ENCODE data around the gene NR6A1.

The NR6A1 gene

DNA sequence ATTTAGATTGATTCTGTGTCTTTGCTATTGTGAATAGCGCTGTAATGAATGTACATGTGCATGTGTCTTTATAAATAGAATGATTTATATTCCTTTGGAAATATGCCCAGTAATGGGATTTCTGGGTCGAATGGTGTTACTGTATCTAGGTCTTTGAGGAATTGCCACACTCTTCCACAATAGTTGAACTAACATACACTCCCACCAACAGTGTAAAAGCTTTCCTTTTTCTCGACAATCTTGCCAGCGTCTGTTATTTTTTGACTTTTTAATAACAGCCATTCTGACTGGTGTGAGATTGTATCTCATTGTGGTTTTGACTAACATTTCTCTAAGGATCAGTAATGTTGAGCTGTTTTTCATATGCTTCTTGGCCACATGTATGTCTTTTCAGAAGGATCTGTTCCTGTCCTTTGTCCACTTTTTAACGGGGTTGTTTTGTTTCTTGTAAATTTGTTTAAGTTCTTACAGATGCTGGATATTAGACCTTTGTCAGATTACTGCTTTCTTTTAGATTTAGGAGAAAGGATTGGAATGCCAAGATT is 139.0 kb downstream of the NR6A1 start:
- POLR2A ChIA-PET, result interaction anchor here (1.0 kb wide), 1 partner anchor 27 kb away, joined by 3 read pairs; no protein-coding TSS in a partner anchor
- CTCF ChIA-PET, result interaction anchor here (0.8 to 18.6 kb wide), 5 partner anchors 10 to 80 kb away, joined by 3 to 123 read pairs (median 3); no protein-coding TSS in a partner anchor
- no peak for DNase-seq (ENCODE audit: extremely low spot score)
- TF ChIP-seq, protein P1, sequence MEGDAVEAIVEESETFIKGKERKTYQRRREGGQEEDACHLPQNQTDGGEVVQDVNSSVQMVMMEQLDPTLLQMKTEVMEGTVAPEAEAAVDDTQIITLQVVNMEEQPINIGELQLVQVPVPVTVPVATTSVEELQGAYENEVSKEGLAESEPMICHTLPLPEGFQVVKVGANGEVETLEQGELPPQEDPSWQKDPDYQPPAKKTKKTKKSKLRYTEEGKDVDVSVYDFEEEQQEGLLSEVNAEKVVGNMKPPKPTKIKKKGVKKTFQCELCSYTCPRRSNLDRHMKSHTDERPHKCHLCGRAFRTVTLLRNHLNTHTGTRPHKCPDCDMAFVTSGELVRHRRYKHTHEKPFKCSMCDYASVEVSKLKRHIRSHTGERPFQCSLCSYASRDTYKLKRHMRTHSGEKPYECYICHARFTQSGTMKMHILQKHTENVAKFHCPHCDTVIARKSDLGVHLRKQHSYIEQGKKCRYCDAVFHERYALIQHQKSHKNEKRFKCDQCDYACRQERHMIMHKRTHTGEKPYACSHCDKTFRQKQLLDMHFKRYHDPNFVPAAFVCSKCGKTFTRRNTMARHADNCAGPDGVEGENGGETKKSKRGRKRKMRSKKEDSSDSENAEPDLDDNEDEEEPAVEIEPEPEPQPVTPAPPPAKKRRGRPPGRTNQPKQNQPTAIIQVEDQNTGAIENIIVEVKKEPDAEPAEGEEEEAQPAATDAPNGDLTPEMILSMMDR (IDR thresholded peaks at IDR 0.05; ENCODE audit: control extremely low read depth, extremely low read depth, low read depth, missing control alignments), result no peak

DNA sequence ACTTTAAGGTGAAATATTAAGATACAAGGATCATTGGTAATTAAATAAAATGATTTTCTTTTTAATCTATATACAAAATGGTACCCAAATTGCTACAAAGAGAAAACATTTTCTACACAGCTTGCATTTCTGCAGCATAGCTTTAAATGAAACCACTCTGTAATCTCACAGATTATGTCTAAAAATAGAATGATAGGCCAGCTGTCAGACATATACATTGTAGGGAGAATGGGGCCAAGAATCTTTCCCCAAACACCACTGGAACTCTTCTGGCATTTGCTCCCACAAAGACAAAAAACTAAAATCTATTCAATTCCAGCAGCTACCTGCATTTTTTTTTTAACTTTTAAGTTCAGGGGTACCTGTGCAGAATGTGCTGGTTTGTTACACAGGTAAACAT is 139.8 kb downstream of the NR6A1 start:
- ChIA-PET CTCF (interaction anchor here (0.8 to 18.6 kb wide), 4 partner anchors 15 to 80 kb away, joined by 3 to 123 read pairs (median 3); no protein-coding TSS in a partner anchor), POLR2A (interaction anchor here (1.0 kb wide), 1 partner anchor 28 kb away, joined by 3 read pairs; no protein-coding TSS in a partner anchor)
- no peak for DNase-seq (ENCODE audit: extremely low spot score)
- TF ChIP-seq, protein P1 (IDR thresholded peaks at IDR 0.05; ENCODE audit: control extremely low read depth, extremely low read depth, low read depth, missing control alignments), result no peak

DNA sequence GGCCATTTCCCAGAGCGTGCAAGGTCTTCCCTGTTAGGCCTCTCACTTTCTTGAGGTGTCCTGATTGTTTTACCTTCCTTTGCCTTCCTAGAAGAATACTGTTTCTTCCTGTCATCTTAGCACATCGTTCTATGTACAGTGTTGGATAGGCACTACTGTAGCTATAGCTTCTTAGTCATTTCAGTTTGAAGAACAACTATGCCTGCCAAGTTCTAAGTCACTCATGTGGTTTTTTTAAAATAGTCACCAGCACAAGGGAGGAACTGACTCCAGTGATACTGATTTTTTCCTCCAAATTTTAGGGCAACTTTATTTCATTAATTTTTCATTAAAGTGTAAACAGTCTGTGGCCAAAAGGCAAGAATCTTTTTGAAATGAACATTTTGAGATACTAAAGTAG is 141.5 kb downstream of the NR6A1 start:
- TF ChIP-seq, protein P1 (IDR thresholded peaks at IDR 0.05; ENCODE audit: control extremely low read depth, extremely low read depth, low read depth, missing control alignments), result no peak
- ChIA-PET POLR2A (no interaction called here), CTCF (interaction anchor here (0.7 to 18.6 kb wide), 4 partner anchors 12 to 222 kb away, joined by 3 to 123 read pairs (median 8); no protein-coding TSS in a partner anchor)
- no peak for DNase-seq (ENCODE audit: extremely low spot score)

DNA sequence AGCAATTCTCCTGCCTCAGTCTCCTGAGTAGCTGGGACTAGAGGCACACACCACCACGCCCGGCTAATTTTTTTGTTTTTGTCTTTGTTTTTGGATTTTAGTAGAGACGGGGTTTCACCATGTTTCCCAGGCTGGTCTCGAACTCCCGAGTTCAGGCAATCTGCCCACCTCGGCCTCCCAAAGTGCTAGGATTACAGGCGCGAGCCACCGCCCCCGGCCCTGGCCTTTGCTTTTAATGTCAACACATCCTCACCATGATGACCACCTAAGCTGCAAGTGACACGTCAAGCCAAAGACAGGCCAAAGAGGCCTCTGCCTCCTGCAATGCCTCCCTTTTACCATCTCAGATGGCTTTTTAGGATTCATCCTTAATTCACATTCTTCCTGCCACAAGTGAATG is 142.4 kb downstream of the NR6A1 start:
- DNase-seq (ENCODE audit: extremely low spot score), result no peak
- ChIA-PET POLR2A (no interaction called here), CTCF (interaction anchor here (0.7 to 18.6 kb wide), 4 partner anchors 13 to 223 kb away, joined by 3 to 123 read pairs (median 8); no protein-coding TSS in a partner anchor)
- TF ChIP-seq, protein P1 (IDR thresholded peaks at IDR 0.05; ENCODE audit: control extremely low read depth, extremely low read depth, low read depth, missing control alignments), result no peak

DNA sequence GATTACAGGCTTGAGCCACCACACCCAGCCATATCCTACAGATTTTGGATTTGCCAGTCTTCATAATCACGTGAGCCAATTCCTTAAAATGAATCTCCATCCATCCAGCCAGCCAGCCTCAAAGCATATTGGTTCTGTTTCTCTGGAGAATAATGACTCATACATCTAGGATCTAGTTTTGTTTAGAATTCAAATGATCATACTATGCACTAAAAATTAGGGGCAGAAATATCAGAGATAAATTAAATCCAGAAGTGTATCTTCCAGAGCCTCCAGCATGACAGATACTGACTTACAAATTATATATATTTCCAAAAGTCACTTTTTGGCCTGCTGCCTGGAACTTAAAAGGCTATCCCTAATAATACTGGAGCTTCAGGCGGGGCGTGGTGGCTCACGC is 144.8 kb downstream of the NR6A1 start:
- DNase-seq (ENCODE audit: extremely low spot score), result no peak
- ChIA-PET POLR2A (no interaction called here), CTCF (interaction anchor here (1.1 to 18.6 kb wide), 3 partner anchors 11 to 139 kb away, joined by 3 to 123 read pairs (median 6); no protein-coding TSS in a partner anchor)

DNA sequence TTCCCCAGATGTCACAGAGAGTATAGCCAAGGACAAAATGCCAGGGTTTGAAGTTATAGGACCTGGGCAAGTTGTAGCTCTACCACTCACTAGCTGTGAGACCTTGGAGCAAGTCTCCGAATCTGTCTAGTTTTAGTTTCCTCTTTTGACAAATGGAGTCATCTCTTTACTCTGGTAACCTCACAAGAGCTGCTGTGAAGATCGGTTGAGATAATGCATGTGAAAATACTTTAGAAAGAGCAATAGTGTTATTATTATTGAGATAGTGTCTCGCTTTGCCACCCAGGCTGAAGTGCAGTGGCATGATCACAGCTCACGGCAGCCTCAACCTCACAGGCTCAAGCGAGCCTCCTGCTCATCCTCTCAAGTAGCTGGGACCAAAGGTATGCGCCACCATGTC is 146.0 kb downstream of the NR6A1 start:
- ChIA-PET CTCF (interaction anchor here (1.0 to 18.6 kb wide), 5 partner anchors 10 to 88 kb away, joined by 3 to 123 read pairs (median 5); no protein-coding TSS in a partner anchor), POLR2A (no interaction called here)
- TF ChIP-seq, protein P1 (IDR thresholded peaks at IDR 0.05; ENCODE audit: control extremely low read depth, extremely low read depth, low read depth, missing control alignments), result no peak
- no peak for DNase-seq (ENCODE audit: extremely low spot score)

More for the DNA sequence above, 144.8 kb downstream of the NR6A1 start:
- TF ChIP-seq, protein P1 (IDR thresholded peaks at IDR 0.05; ENCODE audit: control extremely low read depth, extremely low read depth, low read depth, missing control alignments), result no peak
